ENCODE results near the gene PRKCA. TPM values are rescaled to one million over a fixed set of nuclear protein-coding genes. Genes with fewer than 3 reads are reported as not detected.

The PRKCA gene
- total and polyA plus RNA-seq, 2 of the 13 experiments (the other 11 are each of a cell fraction or from before 2014, with no cell fraction given), result 18.5 to 21.5 TPM

GRCh38 chr17:66302761-66303626 is 581 bp downstream of the PRKCA start (continued):
- no peak for TF ChIP-seq ELK4 (CRISPR knock-in tag; IDR thresholded peaks at IDR 0.05; ENCODE audit: borderline replicate concordance)

GRCh38 chr17:66304304-66305174 is 2.1 kb downstream of the PRKCA start:
- FAIRE-seq, result peak; percentile 67
- BruUV-seq (replicated peaks), result no TSS peak
- H3K4me1 ChIP-seq (ENCODE audit: insufficient read depth, low read length), result peaks cover 35% of the 10 kb centered on the region
- ChIA-PET POLR2A (interaction anchor here (0.7 to 2.2 kb wide), 10 partner anchors 18 to 262 kb away, joined by 3 to 17 read pairs (median 3); no protein-coding TSS in a partner anchor), CTCF (ENCODE audit: low intra/inter-chr PET ratio, low total read pairs) (no interaction called here)
- peak overlapping the region; percentile 7 for H2AFZ ChIP-seq (ENCODE audit: low read length)
- no peaks in the 10 kb centered on the region for H3K9me3 ChIP-seq (ENCODE audit: low read length)
- in situ Hi-C loops (cut with HindIII; ENCODE audit: extremely low pct_ligation_motif_present, low pct_unique_long_range_greater_than_20kb) (loop anchor here (10.0 kb wide), 1 partner anchor 110 kb away; no protein-coding TSS in a partner anchor), intact Hi-C loops (cut with micrococcal nuclease; ENCODE audit: unreplicated experiment) (loop anchor here (2.0 to 5.0 kb wide), 4 partner anchors 38 to 110 kb away; partner anchors contain the start of gene APOH)
- 7% methylated on average over 14 of the region's 14 CpGs for WGBS (ENCODE audit: low lambda C conversion rate)
- H3K36me3 ChIP-seq (replicated peaks in 1 of 2; ENCODE audit: control insufficient read depth in 1 of 2, insufficient read depth in 2 of 2, low read length in 2 of 2), result peaks cover 4 to 14% of the 10 kb centered on the region in 2 experiments
- ATAC-seq, result peak; percentile 58
- peak overlapping the region; percentile 47 for H3K27ac ChIP-seq (ENCODE audit: extremely low read length, insufficient read depth, low read length)
- DNase-seq (ENCODE audit: low spot score), result peak; percentile 49
- peak overlapping the region; percentile 68 for H3K9ac ChIP-seq (ENCODE audit: insufficient read depth, low read depth, low read length)
- no peaks in the 10 kb centered on the region for H4K20me1 ChIP-seq (ENCODE audit: insufficient read depth, low read length)
- H3K79me2 ChIP-seq (ENCODE audit: insufficient read depth, low read length), result peaks cover 61% of the 10 kb centered on the region
- H3K4me2 ChIP-seq (ENCODE audit: low read depth, low read length), result peak overlapping the region; percentile 90
- peak overlapping the region; percentile 88 to 95 (median 91) for H3K4me3 ChIP-seq (replicated peaks in 1 of 3; ENCODE audit: insufficient read depth in 1 of 3, low read depth in 2 of 3, low read length in 3 of 3)
- H3K27me3 ChIP-seq (ENCODE audit: control insufficient read depth in 1 of 2, insufficient read depth in 2 of 2, low read length in 2 of 2), result no peaks in the 10 kb centered on the region
- TF ChIP-seq ZNF337 (CRISPR knock-in tag; IDR thresholded peaks at IDR 0.05; ENCODE audit: borderline replicate concordance, low read depth) (peak; percentile 45; the same call in 1 of the 2 replicates), ASH2L (IDR thresholded peaks at IDR 0.05; ENCODE audit: insufficient read length, low read depth, low read length) (peak; percentile 26), TEAD3 (CRISPR knock-in tag; optimal IDR thresholded peaks at IDR 0.05; ENCODE audit: borderline replicate concordance) (peak; percentile 9), ZNF256 (CRISPR knock-in tag; conservative IDR thresholded peaks at IDR 0.05) (peak; percentile 87; the same call in 1 of the 2 replicates), SALL2 (CRISPR knock-in tag; IDR thresholded peaks at IDR 0.05) (0 out of 2 replicates have a peak, but pooled peaks have one; percentile 32), KDM3A (CRISPR knock-in tag; IDR thresholded peaks at IDR 0.05; ENCODE audit: low read depth) (no peak)
- TF ChIP-seq, protein P1, sequence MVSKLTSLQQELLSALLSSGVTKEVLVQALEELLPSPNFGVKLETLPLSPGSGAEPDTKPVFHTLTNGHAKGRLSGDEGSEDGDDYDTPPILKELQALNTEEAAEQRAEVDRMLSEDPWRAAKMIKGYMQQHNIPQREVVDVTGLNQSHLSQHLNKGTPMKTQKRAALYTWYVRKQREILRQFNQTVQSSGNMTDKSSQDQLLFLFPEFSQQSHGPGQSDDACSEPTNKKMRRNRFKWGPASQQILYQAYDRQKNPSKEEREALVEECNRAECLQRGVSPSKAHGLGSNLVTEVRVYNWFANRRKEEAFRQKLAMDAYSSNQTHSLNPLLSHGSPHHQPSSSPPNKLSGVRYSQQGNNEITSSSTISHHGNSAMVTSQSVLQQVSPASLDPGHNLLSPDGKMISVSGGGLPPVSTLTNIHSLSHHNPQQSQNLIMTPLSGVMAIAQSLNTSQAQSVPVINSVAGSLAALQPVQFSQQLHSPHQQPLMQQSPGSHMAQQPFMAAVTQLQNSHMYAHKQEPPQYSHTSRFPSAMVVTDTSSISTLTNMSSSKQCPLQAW (CRISPR knock-in tag; IDR thresholded peaks at IDR 0.05), result peak; percentile 51; the same call in 1 of the 2 replicates
- TF ChIP-seq, protein P2, sequence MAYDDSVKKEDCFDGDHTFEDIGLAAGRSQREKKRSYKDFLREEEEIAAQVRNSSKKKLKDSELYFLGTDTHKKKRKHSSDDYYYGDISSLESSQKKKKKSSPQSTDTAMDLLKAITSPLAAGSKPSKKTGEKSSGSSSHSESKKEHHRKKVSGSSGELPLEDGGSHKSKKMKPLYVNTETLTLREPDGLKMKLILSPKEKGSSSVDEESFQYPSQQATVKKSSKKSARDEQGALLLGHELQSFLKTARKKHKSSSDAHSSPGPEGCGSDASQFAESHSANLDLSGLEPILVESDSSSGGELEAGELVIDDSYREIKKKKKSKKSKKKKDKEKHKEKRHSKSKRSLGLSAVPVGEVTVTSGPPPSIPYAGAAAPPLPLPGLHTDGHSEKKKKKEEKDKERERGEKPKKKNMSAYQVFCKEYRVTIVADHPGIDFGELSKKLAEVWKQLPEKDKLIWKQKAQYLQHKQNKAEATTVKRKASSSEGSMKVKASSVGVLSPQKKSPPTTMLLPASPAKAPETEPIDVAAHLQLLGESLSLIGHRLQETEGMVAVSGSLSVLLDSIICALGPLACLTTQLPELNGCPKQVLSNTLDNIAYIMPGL (CRISPR knock-in tag; IDR thresholded peaks at IDR 0.05; ENCODE audit: borderline replicate concordance in 1 of 2, low read depth in 1 of 2), result peak in 1 of 2 experiments; percentile 26; a peak in 1 of 4 replicates
- TF ChIP-seq, protein P3, sequence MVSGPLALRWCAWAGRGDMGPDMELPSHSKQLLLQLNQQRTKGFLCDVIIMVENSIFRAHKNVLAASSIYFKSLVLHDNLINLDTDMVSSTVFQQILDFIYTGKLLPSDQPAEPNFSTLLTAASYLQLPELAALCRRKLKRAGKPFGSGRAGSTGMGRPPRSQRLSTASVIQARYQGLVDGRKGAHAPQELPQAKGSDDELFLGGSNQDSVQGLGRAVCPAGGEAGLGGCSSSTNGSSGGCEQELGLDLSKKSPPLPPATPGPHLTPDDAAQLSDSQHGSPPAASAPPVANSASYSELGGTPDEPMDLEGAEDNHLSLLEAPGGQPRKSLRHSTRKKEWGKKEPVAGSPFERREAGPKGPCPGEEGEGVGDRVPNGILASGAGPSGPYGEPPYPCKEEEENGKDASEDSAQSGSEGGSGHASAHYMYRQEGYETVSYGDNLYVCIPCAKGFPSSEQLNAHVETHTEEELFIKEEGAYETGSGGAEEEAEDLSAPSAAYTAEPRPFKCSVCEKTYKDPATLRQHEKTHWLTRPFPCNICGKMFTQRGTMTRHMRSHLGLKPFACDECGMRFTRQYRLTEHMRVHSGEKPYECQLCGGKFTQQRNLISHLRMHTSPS (CRISPR knock-in tag; IDR thresholded peaks at IDR 0.05; ENCODE audit: low read depth), result peak; percentile 57

All from HepG2 (cell line).